ENCODE results near the gene NR1D2.
"Not testable (repeated sequence)": the region's sequence is repeated elsewhere in the genome, so short reads cannot be mapped to it uniquely, and the experiment has no call there.

The NR1D2 gene

DNA sequence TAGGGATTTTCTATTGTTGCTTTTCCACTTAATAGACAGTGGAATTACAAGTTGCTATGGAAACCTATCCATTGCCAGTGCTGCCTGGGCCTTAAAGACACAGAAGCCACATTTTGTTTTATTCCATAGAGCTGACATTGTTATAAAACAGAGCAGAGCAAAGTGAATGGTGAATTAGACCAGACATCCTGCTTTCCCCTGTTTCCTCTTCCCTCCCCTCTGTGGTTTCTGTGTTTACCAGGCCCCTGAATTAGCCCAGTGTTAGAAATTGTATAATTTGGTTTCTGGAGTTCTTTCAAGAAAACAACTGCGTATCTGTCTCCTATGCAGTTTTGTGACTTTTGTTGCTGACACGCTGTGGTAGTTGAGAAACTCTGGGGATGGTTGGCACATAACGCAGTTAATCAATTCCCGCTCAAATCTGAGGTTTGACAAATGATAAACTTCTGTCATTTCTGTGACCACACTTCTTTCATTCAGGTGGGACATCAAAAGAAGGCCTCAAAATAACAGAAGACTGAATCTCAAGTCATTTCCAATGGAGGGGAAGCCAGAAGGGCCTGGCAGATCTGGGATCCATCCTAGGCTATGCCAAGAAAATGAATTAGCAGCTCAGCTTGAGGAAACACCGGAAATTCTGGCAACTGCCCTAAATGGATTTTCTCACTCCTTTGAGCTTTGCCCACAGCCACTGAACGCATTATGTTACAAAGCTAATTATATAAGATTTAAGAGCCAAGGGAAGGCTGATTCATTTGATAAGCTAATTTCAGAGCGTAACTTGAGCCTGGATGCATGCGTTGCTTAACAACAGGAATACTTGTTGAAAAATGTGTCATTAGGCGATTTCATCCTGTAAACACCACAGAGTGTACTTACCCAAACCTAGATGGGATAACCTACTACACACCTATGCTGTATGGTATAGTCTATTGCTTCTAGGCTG is 46.9 kb downstream of the NR1D2 start:
- Mint-ChIP-seq H3K27ac (no peak overlapping the region), H3K36me3 (ENCODE audit: low read depth) (no peaks in the 10 kb centered on the region), H3K4me1 (ENCODE audit: low read depth) (peaks cover 18% of the 10 kb centered on the region), H3K9me3 (no peaks in the 10 kb centered on the region), H3K27me3 (peaks cover 1% of the 10 kb centered on the region), H3K4me3 (no peak overlapping the region)
- intact Hi-C loops (cut with micrococcal nuclease): no loop called here

DNA sequence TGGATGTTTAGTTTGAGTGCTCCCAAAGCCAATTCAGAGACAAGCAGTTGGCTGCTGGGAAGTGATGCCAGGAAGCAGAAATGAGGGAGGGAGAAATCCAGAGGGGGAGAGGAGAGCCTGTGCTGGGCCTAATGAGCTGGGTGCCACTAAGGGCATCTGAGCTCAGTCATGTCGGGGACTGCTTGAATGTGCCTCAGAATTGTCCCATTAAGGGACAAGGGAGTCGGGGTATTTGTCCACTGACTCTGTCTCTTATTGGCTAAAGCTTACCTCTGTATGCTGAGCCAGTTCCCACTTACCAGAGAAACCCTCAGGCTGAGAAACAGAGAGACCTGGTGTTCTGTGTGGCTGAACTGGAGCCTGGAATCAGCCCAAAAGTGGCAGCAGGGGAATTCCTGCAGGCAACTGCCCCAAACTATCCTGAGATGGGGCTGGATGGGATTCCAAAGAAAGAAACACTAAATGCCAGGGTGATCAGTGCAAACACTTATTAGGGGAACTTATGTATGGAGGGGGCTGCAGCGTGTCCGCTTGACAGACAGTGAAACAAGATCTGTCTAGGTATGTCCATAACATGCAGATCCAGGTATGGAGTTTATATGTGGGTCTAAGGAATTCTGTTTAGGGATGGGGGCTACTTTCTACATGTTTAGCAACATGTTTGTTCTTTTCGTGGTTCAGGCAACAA is 48.6 kb downstream of the NR1D2 start:
- Mint-ChIP-seq H3K36me3 (ENCODE audit: low read depth) (no peaks in the 10 kb centered on the region), H3K9me3 (no peaks in the 10 kb centered on the region), H3K27me3 (peaks cover 1% of the 10 kb centered on the region), H3K27ac (no peak overlapping the region), H3K4me3 (no peak overlapping the region), H3K4me1 (ENCODE audit: low read depth) (peaks cover 7% of the 10 kb centered on the region)
- intact Hi-C loops (cut with micrococcal nuclease): no loop called here

DNA sequence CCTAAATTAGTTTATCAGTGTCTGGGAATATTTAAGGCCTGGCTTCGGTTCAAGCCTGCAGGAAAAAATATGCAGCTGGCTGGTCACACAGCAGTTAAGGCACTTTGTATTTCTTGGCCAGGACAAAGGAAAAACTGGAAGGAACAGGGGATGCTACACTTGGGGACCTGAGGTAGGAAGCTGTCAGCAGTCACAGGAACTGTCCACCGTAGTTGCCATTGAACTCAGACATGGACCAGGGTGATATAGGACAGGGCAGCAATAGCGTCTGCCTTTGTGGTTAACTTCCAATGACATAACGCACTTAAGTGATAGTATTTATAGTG is 49.1 kb downstream of the NR1D2 start:
- intact Hi-C loops (cut with micrococcal nuclease): no loop called here
- Mint-ChIP-seq H3K27ac (no peak overlapping the region), H3K4me1 (ENCODE audit: low read depth) (peaks cover 10% of the 10 kb centered on the region), H3K4me3 (no peak overlapping the region), H3K9me3 (no peaks in the 10 kb centered on the region), H3K27me3 (peaks cover 4% of the 10 kb centered on the region), H3K36me3 (ENCODE audit: low read depth) (no peaks in the 10 kb centered on the region)

DNA sequence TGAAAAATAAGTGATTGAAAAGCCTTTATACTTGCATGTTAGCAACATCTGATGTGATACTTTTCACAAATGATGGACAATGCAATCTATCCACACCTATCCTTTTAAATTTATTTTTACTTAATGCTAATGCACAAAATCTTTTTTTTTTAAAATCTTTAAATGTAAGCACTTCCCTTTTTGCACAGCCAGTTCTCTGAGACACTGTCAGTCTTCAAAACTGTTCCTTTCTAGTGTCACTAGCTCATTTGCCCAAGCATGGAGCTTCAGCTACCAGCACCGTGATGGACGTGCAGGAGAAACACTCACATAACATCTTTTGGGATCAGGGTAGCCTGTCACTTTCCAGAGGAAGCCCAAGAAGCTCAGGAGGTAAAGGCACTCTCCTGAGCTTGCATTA is 50.1 kb downstream of the NR1D2 start:
- peaks cover 13% of the 10 kb centered on the region for H3K4me1 Mint-ChIP-seq (ENCODE audit: low read depth)
- peaks cover 4% of the 10 kb centered on the region for H3K27me3 Mint-ChIP-seq
- no peaks in the 10 kb centered on the region for H3K9me3 Mint-ChIP-seq
- H3K4me3 Mint-ChIP-seq: no peak overlapping the region
- H3K36me3 Mint-ChIP-seq (ENCODE audit: low read depth): no peaks in the 10 kb centered on the region
- intact Hi-C loops (cut with micrococcal nuclease): no loop called here
- H3K27ac Mint-ChIP-seq: no peak overlapping the region

DNA sequence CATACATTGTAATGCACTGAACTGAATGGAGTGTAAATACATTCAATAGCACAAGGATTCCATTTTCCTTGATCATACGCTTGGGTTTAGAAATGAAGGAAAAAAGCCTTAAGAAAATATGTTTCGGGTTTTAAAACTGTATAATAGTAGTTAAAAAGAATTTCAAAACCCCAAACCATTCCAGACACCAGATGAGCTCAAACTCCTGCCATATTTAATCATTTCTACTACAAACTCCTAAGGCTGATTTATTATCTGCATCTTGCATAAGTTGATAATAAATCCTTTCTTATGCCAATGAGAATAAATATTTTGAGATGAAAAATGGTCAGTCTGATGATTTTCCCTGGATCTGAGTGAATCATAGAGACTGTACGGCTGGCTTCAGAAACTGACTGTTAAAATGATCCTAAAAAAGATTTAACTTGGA is 51.0 kb downstream of the NR1D2 start:
- Mint-ChIP-seq H3K27me3 (peaks cover 4% of the 10 kb centered on the region), H3K4me3 (no peak overlapping the region), H3K4me1 (ENCODE audit: low read depth) (peaks cover 13% of the 10 kb centered on the region), H3K9me3 (no peaks in the 10 kb centered on the region), H3K36me3 (ENCODE audit: low read depth) (no peaks in the 10 kb centered on the region), H3K27ac (no peak overlapping the region)
- intact Hi-C loops (cut with micrococcal nuclease): no loop called here

DNA sequence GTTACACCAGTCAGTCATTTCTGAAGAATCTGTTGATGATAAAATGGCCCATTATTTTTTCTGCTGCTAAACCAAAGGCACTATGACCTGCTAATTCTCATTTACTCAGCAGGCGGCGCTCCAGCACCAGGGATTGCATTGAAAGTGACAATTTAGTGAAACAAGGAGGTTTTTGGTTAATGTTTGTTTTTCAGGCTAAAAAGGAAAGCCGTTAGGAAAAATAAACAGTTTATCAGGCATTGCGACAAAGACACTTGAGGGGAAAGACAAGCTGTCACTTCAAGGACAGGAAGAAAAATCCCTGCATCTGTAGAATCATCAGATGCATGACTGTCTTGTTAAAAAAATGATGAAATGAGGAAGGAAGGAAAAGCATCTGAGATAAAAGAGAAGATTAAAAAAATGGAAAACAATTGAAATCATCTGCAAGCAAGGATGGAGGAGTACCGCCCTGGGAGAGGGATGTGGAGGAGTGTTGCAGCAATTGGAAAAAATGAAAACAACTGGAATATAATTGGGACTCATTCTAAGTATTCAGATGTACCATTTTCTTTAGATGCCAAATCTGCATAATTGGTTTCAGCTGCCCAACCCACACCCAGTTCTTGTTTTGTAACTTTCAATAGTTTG is 54.0 kb downstream of the NR1D2 start:
- H3K27me3 Mint-ChIP-seq: peaks cover 5% of the 10 kb centered on the region
- H3K4me3 Mint-ChIP-seq: no peak overlapping the region
- H3K27ac Mint-ChIP-seq: no peak overlapping the region
- intact Hi-C loops (cut with micrococcal nuclease): loop anchor here (1.0 kb wide), 1 partner anchor 239 kb away; no protein-coding TSS in a partner anchor
- H3K9me3 Mint-ChIP-seq: no peaks in the 10 kb centered on the region
- peaks cover 5% of the 10 kb centered on the region for H3K4me1 Mint-ChIP-seq (ENCODE audit: low read depth)
- H3K36me3 Mint-ChIP-seq (ENCODE audit: low read depth): no peaks in the 10 kb centered on the region

DNA sequence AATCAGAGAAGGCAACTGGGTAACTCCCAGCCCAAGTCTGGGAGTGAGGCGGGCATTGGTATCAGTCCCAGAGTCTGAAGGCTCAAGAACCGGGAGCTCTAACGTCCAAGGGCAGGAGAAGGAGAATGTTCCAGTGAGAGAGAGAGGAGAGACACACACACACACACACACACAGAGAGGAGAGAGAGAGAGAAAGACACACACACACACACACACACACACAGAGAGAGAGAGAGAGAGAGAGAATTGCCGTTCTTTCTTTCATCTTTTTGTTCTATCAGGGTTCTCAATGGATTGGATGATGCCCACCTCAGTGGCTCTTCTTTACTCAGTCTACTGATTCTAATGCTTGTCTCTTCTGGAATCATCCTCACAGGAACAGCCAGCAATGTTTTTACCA is 57.0 kb downstream of the NR1D2 start:
- H3K4me1 Mint-ChIP-seq (ENCODE audit: low read depth): peaks cover 5% of the 10 kb centered on the region
- no peak overlapping the region for H3K27ac Mint-ChIP-seq
- H3K9me3 Mint-ChIP-seq: no peaks in the 10 kb centered on the region
- intact Hi-C loops (cut with micrococcal nuclease): no loop called here
- H3K36me3 Mint-ChIP-seq (ENCODE audit: low read depth): no peaks in the 10 kb centered on the region
- H3K27me3 Mint-ChIP-seq: peaks cover 5% of the 10 kb centered on the region
- H3K4me3 Mint-ChIP-seq: no peak overlapping the region

DNA sequence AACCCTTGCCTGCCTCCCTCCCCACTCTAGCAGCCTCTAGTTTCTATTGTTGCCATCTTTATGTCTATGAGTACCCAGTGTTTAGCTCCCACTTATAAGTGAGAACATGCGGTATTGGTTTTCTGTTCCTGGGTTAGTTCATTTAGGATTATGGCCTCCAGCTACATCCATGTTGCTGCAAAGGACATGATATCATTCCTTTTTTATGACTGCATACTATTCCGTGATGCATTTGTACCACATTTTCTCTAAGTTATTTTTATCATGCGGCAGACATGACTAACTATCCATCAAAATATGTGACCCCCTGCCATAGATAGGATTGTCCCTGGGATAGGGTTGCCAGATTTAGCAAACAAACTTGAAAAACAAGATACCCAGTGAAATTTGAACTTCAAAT is 58.4 kb downstream of the NR1D2 start:
- intact Hi-C loops (cut with micrococcal nuclease): no loop called here
- peaks cover 5% of the 10 kb centered on the region for H3K27me3 Mint-ChIP-seq

DNA sequence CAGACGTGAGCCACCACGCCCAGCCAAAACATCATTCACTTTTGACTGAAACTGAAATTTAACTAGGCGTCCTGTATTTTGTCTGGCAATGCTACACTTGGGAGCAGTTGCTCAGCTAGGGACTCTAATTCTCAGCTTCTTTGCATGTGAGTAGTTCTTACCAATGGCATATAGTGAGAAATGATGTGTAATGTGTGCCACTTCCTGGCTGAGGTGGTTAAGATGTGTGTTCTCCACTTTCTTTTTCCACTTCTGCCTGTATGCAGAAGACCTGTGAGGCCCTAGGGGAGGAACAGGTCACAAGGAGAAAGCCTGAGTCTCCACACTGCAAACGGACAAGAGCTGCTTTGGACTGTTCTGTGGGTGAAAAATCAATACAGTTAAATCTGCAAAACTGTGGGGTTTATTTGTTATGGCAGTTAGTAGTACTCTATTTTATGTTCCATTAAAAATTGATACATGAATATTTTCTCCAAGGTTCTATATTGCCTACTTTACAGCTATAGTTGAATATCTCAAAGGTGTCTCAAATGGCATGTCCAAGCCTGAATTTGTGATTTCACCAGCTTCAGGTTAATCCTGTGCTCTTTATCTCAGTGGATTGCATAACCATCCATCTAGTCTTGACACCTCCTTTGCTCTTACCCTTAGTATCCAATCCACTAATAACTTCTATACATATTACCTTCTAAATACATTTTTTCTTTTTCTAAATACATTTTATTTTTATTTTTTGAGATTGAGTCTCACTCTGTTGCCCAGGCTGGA is 59.3 kb downstream of the NR1D2 start:
- H3K27ac Mint-ChIP-seq: no peak overlapping the region
- intact Hi-C loops (cut with micrococcal nuclease): no loop called here

More for the DNA sequence above, 58.4 kb downstream of the NR1D2 start:
- no peaks in the 10 kb centered on the region for H3K9me3 Mint-ChIP-seq
- no peak overlapping the region for H3K4me3 Mint-ChIP-seq
- peaks cover 5% of the 10 kb centered on the region for H3K4me1 Mint-ChIP-seq (ENCODE audit: low read depth)
- H3K36me3 Mint-ChIP-seq (ENCODE audit: low read depth): no peaks in the 10 kb centered on the region
- H3K27ac Mint-ChIP-seq: no peak overlapping the region

DNA sequence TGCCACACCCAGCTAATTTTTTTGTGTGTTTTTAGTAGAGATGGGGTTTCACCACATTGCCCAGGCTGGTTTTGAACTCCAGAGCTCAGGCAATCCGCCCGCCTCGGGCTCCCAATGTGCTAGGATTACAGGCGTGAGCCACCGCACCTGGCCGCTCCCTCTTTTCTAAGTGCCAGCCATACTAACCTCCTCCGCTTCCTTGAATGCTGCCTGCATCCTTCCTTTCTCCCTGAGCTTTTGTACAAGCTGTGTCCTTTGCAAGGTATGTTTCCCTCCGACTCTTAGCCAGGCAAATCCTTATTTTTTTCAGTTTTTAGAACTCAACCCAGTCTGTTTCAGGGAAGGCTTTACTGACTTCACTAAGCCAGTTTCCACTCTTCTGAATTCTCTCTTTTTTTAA is 60.6 kb downstream of the NR1D2 start:
- no peaks in the 10 kb centered on the region for H3K4me1 Mint-ChIP-seq (ENCODE audit: low read depth)
- H3K9me3 Mint-ChIP-seq: no peaks in the 10 kb centered on the region
- H3K36me3 Mint-ChIP-seq (ENCODE audit: low read depth): no peaks in the 10 kb centered on the region
- intact Hi-C loops (cut with micrococcal nuclease): no loop called here
- H3K27ac Mint-ChIP-seq: no peak overlapping the region
- H3K4me3 Mint-ChIP-seq: no peak overlapping the region
- H3K27me3 Mint-ChIP-seq: peaks cover 2% of the 10 kb centered on the region

More for the DNA sequence above, 59.3 kb downstream of the NR1D2 start:
- Mint-ChIP-seq H3K9me3 (no peaks in the 10 kb centered on the region), H3K36me3 (ENCODE audit: low read depth) (no peaks in the 10 kb centered on the region), H3K4me1 (ENCODE audit: low read depth) (peaks cover 1% of the 10 kb centered on the region), H3K4me3 (no peak overlapping the region), H3K27me3 (peaks cover 2% of the 10 kb centered on the region)

DNA sequence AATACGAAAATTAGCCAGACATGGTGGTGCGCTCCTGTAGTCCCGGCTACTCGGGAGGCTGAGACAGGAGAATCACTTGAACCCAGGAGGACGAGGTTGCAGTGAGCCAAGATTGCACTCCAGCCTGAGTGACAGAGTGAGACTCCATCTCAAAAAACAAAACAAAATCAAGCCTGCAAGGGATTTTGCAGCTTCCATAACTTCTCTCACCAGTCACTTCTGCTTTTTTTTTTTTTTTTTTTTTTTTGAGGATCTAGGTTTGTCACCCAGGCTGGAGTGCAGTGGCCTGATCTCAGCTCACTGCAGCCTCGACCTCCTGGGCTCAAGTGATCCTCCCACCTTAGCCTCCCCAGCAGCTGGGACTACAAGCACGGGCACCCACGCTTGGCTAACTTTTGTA is 65.7 kb downstream of the NR1D2 start:
- H3K27ac Mint-ChIP-seq; intact Hi-C loops (cut with micrococcal nuclease); H3K27me3 Mint-ChIP-seq; H3K36me3 Mint-ChIP-seq (ENCODE audit: low read depth); H3K9me3 Mint-ChIP-seq; H3K4me1 Mint-ChIP-seq (ENCODE audit: low read depth); H3K4me3 Mint-ChIP-seq: not testable (repeated sequence)

DNA sequence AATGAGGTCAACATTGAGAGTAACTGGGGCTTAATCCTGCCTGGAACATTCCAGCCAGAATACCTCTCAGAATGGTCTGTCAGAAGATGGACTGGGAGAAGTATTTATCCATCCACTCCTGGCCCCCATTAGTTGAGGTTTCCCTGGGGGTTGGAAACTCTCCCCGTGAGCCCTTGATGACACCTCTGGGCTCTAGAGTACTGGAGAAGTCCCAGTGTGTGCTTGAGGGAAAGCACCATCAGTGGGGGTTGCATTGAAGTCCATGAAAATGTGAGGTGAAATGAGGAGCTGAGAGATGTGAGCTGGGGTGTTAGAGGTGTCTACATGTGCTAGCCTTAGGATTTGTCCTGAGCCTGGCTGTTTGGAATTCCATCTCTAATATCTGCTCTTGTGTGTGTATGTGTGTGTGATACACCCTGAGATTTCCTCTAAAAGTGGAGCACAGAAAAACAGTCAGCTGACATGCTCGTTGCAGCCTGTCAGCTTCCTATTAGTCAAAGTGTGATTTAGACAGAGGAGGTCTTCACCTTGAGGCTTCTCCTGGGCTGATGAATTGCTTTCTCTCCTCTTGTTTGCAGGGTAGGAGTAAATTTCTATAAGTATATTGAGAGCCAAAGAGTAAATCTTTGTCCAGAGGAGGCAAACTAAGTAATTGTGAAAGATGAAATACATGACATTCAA is 67.6 kb downstream of the NR1D2 start:
- H3K27me3 Mint-ChIP-seq: no peaks in the 10 kb centered on the region
- H3K36me3 Mint-ChIP-seq (ENCODE audit: low read depth): no peaks in the 10 kb centered on the region
- no peak overlapping the region for H3K4me3 Mint-ChIP-seq
- intact Hi-C loops (cut with micrococcal nuclease): no loop called here
- H3K4me1 Mint-ChIP-seq (ENCODE audit: low read depth): no peaks in the 10 kb centered on the region
- H3K27ac Mint-ChIP-seq: no peak overlapping the region
- no peaks in the 10 kb centered on the region for H3K9me3 Mint-ChIP-seq

DNA sequence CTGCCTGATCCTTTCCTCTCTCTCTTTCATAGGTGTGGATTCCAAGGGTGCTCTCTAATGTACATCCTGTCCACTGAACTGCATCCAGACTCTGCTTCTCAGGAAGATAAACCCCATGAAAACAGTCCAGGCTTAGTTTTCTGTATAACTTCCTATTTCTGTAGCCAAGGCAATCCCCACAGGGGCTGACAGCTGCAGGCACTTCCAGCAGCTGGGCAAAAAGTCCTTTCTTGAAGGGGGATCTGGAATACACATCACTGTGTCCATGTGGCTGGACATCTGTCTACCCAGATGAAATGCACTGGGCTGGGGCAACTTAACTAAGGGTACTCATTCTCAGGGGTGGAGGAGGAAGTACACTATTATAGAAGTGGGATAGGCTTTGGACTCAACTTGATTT is 72.2 kb downstream of the NR1D2 start:
- H3K27me3 Mint-ChIP-seq: no peaks in the 10 kb centered on the region
- no peaks in the 10 kb centered on the region for H3K9me3 Mint-ChIP-seq
- H3K27ac Mint-ChIP-seq: no peak overlapping the region
- H3K4me3 Mint-ChIP-seq: no peak overlapping the region
- no peaks in the 10 kb centered on the region for H3K4me1 Mint-ChIP-seq (ENCODE audit: low read depth)
- intact Hi-C loops (cut with micrococcal nuclease): no loop called here
- no peaks in the 10 kb centered on the region for H3K36me3 Mint-ChIP-seq (ENCODE audit: low read depth)
